ENCODE measurements around the gene HSP90B1. TPM values are rescaled to one million over a fixed set of nuclear protein-coding genes. Genes with fewer than 3 reads are reported as not detected.
A peak's percentile ranks its signal among the peaks of the same experiment; 100 is the strongest.

The HSP90B1 gene
- total RNA-seq, 1 donor from 2014 or later, result 748 TPM

GRCh38 chr12:103957865-103958388, 27.7 kb downstream of the HSP90B1 start:
- TF ChIP-seq, protein P1, sequence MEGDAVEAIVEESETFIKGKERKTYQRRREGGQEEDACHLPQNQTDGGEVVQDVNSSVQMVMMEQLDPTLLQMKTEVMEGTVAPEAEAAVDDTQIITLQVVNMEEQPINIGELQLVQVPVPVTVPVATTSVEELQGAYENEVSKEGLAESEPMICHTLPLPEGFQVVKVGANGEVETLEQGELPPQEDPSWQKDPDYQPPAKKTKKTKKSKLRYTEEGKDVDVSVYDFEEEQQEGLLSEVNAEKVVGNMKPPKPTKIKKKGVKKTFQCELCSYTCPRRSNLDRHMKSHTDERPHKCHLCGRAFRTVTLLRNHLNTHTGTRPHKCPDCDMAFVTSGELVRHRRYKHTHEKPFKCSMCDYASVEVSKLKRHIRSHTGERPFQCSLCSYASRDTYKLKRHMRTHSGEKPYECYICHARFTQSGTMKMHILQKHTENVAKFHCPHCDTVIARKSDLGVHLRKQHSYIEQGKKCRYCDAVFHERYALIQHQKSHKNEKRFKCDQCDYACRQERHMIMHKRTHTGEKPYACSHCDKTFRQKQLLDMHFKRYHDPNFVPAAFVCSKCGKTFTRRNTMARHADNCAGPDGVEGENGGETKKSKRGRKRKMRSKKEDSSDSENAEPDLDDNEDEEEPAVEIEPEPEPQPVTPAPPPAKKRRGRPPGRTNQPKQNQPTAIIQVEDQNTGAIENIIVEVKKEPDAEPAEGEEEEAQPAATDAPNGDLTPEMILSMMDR (IDR thresholded peaks at IDR 0.05; ENCODE audit: insufficient read depth, low read length, poor library complexity, severe bottlenecking), result no peak
- DNase-seq (ENCODE audit: low read depth), result no peak
- Histone ChIP-seq H3K36me3 (ENCODE audit: control insufficient read depth, insufficient read depth, low read length) (peaks cover 1% of the 10 kb centered on the region), H3K27me3 (ENCODE audit: control insufficient read depth, insufficient read depth, low read length) (no peaks in the 10 kb centered on the region), H3K4me3 (ENCODE audit: low read depth, low read length) (no peak overlapping the region)

GRCh38 chr12:103958621-103959020, 28.4 kb downstream of the HSP90B1 start:
- H3K4me3 ChIP-seq (ENCODE audit: low read depth, low read length), result no peak overlapping the region
- no peak for DNase-seq (ENCODE audit: low read depth)
- TF ChIP-seq, protein P1 (IDR thresholded peaks at IDR 0.05; ENCODE audit: insufficient read depth, low read length, poor library complexity, severe bottlenecking), result no peak
- peaks cover 1% of the 10 kb centered on the region for H3K36me3 ChIP-seq (ENCODE audit: control insufficient read depth, insufficient read depth, low read length)
- H3K27me3 ChIP-seq (ENCODE audit: control insufficient read depth, insufficient read depth, low read length), result no peaks in the 10 kb centered on the region

- no peak overlapping the region for H3K4me3 ChIP-seq (ENCODE audit: low read depth, low read length)
- H3K36me3 ChIP-seq (ENCODE audit: control insufficient read depth, insufficient read depth, low read length), result no peaks in the 10 kb centered on the region
- H3K27me3 ChIP-seq (ENCODE audit: control insufficient read depth, insufficient read depth, low read length), result no peaks in the 10 kb centered on the region
- no peak for DNase-seq (ENCODE audit: low read depth)
- TF ChIP-seq, protein P1 (IDR thresholded peaks at IDR 0.05; ENCODE audit: insufficient read depth, low read length, poor library complexity, severe bottlenecking), result no peak
Measured at GRCh38 chr12:103960616-103961227, 30.5 kb downstream of the HSP90B1 start.

GRCh38 chr12:103962493-103962892, 32.3 kb downstream of the HSP90B1 start:
- no peaks in the 10 kb centered on the region for H3K27me3 ChIP-seq (ENCODE audit: control insufficient read depth, insufficient read depth, low read length)
- H3K36me3 ChIP-seq (ENCODE audit: control insufficient read depth, insufficient read depth, low read length), result no peaks in the 10 kb centered on the region
- TF ChIP-seq, protein P1 (IDR thresholded peaks at IDR 0.05; ENCODE audit: insufficient read depth, low read length, poor library complexity, severe bottlenecking), result no peak
- H3K4me3 ChIP-seq (ENCODE audit: low read depth, low read length), result no peak overlapping the region
- no peak for DNase-seq (ENCODE audit: low read depth)

- TF ChIP-seq, protein P1 (IDR thresholded peaks at IDR 0.05; ENCODE audit: insufficient read depth, low read length, poor library complexity, severe bottlenecking), result no peak
- no peaks in the 10 kb centered on the region for H3K36me3 ChIP-seq (ENCODE audit: control insufficient read depth, insufficient read depth, low read length)
- DNase-seq (ENCODE audit: low read depth), result no peak
- peak overlapping the region; percentile 96 for H3K4me3 ChIP-seq (ENCODE audit: low read depth, low read length)
- no peaks in the 10 kb centered on the region for H3K27me3 ChIP-seq (ENCODE audit: control insufficient read depth, insufficient read depth, low read length)
Measured at GRCh38 chr12:103964805-103965204, 34.6 kb downstream of the HSP90B1 start.

- no peak for DNase-seq (ENCODE audit: low read depth)
- Histone ChIP-seq H3K27me3 (ENCODE audit: control insufficient read depth, insufficient read depth, low read length) (no peaks in the 10 kb centered on the region), H3K4me3 (ENCODE audit: low read depth, low read length) (peak overlapping the region; percentile 96), H3K36me3 (ENCODE audit: control insufficient read depth, insufficient read depth, low read length) (no peaks in the 10 kb centered on the region)
- TF ChIP-seq, protein P1 (IDR thresholded peaks at IDR 0.05; ENCODE audit: insufficient read depth, low read length, poor library complexity, severe bottlenecking), result no peak
Measured at GRCh38 chr12:103965255-103965589, 35.0 kb downstream of the HSP90B1 start.
